ENCODE results near the gene SSR1.
A peak's percentile ranks its signal among the peaks of the same experiment; 100 is the strongest.
"Not testable (repeated sequence)": the region's sequence is repeated elsewhere in the genome, so short reads cannot be mapped to it uniquely, and the experiment has no call there.

The SSR1 gene

DNA sequence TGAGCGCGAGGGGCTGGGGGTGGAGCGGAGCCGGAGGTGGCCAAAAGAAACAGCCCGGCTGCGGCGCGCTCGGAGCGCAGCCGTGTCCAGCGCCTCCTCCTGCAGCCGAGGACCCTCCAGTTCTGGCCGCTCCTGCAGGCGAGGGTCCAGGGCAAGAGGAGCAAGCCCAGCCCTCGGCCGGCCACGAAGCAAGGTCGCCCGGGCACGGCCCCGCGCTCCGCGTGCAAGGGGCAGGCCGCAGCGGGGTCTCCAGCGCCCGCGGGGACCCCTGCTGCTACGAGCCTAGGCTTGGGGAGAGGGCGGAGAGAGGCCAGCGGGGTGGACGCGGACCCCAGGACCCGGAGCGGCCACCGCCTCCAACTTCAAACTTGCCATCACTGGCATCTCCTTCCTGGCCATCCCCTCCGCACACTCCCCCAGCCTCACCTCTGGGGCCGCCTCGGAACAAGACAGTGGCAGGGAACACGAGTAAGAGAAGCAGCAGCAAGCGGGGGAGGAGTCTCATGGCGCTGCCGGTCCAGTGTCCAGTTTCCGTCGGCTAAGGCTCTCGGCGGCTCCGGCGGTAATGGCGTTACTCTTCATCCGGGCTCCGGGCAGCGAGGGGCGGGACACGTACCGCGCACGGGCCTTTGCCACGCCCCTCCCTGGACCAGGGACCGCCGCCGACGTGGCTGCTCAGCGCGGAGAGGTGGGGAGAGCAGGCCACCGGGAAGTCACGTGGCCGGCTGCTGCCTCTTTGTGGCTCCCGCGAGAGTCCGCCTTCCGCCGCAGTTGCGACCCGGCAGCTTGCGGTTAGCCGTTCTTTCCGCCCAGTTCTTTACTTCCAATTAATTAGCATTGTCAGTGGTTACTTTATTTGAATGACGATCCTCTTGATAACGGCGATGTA lies at the start of gene SSR1:
TSS of gene SSR1 (minus strand) at position 584 of the 889 bp plus-strand sequence. CDS start at position 505, 79 bp downstream.
- H3K4me3 ChIP-seq (ENCODE audit: low read depth, low read length) = peak within 1 kb of the TSS; percentile 78

DNA sequence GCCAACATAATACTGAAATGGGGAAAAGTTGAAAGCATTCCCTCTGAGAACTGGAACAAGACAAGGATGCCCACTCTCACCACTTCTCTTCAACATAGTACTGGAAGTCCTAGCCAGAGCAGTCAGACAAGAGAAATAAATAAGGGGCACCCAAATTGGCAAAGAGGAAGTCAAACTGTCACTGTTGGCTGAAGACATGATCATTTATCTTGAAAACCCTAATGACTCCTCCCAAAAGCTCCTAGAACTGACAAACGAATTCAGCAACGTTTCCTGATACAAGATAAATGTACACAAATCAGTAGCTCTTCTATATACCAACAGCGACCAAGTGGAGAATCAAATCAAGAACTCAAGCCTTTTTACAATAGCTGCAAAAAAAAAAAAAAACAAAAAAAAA lies 38.9 kb upstream of the SSR1 start:
- H3K4me3 ChIP-seq (ENCODE audit: low read depth, low read length) = not testable (repeated sequence)

GRCh38 chr6:7350591-7350990 lies 37.6 kb upstream of the SSR1 start:
- H3K4me3 ChIP-seq (ENCODE audit: low read depth, low read length) = not testable (repeated sequence)

DNA sequence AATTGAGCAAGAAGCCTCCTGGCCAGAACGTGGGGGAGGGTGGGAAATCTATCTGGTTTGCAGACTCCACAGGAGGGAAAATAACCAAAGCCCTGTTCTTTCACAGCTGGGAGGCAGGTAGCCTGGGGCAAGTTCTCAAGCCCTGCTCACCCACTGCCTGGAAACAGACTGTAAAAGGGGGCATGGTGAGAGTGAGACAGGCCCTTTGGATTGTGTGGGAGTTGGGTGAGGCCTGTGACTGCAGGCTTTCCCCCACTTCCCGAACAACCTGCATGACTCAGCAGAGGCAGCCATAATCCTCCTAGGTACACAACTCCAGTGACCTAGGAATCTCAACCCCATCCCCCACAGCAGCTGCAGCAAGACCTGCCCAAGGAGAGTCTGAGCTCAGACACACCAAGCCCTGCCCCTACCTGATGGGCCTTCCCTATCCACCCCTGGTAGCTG lies 34.6 kb upstream of the SSR1 start:
- H3K4me3 ChIP-seq (ENCODE audit: low read depth, low read length) = not testable (repeated sequence)

DNA sequence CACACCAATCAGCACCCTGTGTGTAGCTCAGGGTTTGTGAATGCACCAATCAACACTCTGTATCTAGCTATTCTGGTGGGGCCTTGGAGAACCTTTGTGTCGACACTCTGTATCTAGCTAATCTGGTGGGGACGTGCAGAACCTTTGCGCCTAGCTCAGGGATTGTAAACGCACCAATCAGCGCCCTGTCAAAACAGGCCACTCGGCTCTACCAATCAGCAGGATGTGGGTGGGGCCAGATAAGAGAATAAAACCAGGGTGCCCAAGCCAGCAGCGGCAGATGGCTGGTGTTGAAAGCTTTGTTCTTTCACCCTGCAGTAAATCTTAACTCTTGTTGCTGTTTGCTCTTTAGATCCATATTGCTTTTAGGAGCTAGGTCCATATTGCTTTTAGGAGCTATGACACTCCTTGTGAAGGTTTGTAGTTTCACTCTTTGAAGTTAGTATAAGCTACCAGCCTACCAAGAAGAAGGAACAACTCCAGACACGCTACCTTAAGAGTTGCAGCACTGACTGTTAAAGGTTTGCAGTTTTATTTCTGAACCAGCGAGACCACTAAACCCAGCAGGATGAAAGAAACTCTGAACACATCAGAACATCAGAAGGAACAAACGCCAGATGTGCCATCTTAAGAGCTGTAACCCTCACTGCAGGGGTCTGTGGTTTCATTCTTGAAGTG lies 31.9 kb upstream of the SSR1 start:
- not testable (repeated sequence) for H3K4me3 ChIP-seq (ENCODE audit: low read depth, low read length)

DNA sequence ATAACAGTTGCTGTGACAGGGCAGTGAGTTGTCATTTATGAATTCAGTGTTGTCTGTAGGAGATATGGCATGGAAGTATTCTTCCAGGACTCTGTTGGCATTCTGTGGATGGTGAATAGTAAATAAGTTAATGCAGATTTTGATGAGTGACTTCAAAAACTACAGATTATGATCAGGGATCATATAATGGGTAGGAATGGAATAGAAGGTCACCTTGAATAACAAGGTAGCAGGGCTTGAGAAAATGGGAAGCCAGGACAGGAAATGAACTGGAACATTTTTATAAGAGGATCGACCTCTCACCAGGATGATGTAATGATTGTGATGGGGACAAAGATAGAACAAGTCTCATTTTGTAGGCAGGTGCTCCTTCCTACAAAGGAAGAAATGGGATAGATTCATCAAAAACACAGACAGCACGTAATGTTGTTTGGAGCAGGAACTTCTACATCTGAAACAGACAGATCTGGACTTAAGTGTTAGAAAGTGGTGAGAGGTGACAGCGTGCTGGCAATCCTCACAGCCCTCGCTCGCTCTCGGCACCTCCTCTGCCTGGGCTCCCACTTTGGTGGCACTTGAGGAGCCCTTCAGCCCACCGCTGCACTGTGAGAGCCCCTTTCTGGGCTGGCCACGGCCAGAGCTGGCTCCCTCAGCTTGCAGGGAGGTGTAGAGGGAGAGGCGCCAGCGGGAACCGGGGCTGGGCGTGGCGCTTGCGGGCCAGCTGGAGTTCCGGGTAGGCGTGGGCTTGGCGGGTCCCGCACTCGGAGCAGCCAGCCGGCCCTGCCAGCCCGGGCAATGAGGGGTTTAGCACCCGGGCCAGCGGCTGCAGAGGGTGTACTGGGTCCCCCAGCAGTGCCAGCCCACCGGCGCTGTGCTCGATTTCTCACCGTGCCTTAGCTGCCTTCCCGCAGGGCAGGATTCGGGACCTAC lies 30.8 kb upstream of the SSR1 start:
- H3K4me3 ChIP-seq (ENCODE audit: low read depth, low read length) = no peak overlapping the region

GRCh38 chr6:7341989-7342742 lies 29.2 kb upstream of the SSR1 start:
- no peak overlapping the region for H3K4me3 ChIP-seq (ENCODE audit: low read depth, low read length)

GRCh38 chr6:7341271-7341670 lies 28.3 kb upstream of the SSR1 start:
- no peak overlapping the region for H3K4me3 ChIP-seq (ENCODE audit: low read depth, low read length)

- H3K4me3 ChIP-seq (ENCODE audit: low read depth, low read length) = not testable (repeated sequence)
Measured at GRCh38 chr6:7339007-7339732, 26.2 kb upstream of the SSR1 start.

DNA sequence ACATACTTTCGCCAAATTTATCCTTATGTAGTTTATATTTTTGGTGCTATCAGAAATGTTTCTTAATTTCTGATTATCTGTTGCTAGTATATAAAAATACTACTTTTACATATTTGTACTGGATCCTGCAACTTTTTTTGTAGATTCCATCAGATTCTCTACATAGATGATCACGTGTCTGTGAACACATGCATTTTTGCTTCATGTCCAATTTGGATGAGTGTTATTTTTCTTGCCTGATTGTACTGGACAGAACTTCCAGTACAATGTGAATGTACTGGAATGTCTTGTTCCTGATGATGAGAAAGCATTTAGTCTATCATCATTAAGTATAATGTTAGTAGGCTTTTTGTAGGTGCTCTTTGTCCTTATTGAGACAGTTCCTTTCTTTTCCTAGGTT lies 25.0 kb upstream of the SSR1 start:
- H3K4me3 ChIP-seq (ENCODE audit: low read depth, low read length) = no peak overlapping the region

DNA sequence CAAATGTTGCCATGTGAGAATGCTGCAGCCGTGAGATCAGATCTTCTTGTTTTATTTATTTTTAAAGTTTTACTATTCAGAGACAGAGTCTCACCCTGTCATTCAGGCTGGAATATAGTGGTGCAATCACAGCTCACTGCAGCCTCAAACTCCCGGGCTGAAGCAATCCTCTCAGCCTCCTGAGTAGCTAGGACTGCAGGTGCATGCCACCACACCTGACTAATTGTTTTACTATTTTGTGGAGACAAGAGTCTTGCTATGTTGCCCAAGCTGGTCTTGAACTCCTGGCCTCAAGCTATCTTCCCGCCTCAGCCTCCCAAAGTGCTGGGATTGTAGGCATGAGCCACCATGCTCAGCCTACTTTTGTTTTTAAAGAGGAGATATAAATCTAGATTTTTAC lies 22.5 kb upstream of the SSR1 start:
- no peak overlapping the region for H3K4me3 ChIP-seq (ENCODE audit: low read depth, low read length)

DNA sequence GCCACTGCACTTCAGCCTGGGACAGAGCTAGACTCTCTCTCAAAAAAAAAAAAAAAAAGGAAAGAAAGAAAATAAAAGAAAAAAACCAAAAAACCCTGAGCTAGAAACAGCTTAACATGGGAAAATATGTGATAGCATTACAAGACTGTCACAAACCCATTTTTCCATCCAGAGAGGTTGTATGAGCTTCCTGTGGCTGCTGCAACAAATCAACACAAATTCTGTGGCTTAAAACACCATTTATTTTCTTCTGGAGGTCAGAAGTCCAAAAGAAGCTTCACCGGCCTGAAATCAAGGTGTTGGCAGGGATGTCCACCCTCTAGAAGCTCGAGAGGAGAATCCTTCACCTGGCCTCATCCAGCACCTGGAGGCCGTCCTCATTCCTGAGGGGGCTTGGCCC lies 21.7 kb upstream of the SSR1 start:
- H3K4me3 ChIP-seq (ENCODE audit: low read depth, low read length) = no peak overlapping the region

GRCh38 chr6:7332090-7332745 lies 19.2 kb upstream of the SSR1 start:
- no peak overlapping the region for H3K4me3 ChIP-seq (ENCODE audit: low read depth, low read length)

- H3K4me3 ChIP-seq (ENCODE audit: low read depth, low read length) = no peak overlapping the region
Measured at GRCh38 chr6:7331452-7331851, 18.5 kb upstream of the SSR1 start.

DNA sequence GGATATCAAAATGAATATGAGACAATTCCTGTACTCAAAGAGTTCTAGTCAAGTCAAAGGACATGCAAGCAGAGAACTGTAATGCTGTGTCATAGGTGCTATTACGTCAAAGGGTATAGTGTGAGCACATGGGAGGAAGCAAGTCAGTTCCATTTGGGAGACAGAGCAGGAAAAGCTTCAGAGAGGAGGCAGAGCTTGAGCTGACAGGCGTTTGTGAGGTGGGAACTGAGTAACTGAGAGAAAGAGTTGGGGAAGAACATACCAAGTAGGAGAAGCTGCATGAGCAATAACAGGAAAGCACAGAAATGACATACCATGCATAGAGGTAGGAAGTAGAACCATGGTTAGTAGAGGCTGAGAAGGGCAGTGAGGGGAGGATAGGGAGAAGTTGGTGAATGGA lies 15.2 kb upstream of the SSR1 start:
- no peak overlapping the region for H3K4me3 ChIP-seq (ENCODE audit: low read depth, low read length)

DNA sequence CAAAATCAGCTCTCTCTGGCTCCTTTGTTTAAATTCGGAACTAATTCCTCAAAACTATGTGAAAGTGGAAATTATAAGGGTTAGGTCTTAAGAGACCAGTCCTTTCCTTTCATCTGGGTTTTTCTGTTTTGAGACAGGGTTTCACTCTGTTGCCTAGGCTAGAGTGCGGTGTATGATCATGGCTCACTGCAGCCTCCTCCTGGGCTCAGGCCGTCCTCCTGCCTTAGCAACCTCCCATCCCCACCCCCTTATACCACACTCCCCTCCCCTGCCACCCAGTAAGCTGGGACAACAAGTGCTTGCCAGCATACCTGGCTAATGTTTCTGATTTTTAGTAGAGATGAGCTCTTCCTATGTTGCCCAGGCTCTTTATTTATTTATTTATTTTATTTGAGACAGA lies 12.8 kb upstream of the SSR1 start:
- no peak overlapping the region for H3K4me3 ChIP-seq (ENCODE audit: low read depth, low read length)

DNA sequence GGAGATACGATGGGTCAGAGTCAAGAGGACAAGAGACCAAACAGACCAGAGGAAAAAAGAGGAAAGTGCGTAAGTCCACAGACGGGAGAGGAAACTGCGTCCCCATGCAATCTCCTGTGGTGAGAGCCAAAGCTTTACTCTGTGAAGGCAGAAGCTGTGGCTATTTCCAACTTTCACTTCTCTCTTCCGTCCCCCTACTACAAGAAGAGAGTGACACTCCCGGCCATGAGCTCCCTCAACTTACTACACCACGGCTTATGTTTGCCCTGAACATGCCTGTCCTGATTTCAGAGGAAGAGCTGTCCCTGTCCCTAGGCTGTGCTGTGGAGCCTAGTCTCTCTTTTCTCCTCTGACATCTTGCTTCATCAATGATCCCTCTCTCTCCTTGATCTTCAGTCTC lies 11.5 kb upstream of the SSR1 start:
- H3K4me3 ChIP-seq (ENCODE audit: low read depth, low read length) = no peak overlapping the region

DNA sequence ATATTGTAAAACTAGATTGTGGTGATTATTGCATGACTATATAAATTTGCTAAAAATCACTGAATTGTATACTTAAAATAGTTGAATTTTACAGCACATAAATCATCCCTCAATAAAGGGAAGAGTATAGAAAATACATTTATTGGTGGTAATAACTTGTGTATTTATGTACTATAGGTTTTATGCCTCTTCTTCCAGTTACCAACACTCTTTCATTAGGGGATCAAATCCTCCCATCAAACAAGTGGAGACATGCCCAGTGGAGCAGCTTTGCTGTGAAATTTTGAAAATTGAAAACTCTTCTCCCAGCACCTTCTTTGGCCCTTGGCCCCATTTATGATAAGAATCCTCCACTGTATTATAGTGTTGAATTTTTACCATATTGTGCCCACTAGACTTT lies 10.1 kb upstream of the SSR1 start:
- H3K4me3 ChIP-seq (ENCODE audit: low read depth, low read length) = no peak overlapping the region

- H3K4me3 ChIP-seq (ENCODE audit: low read depth, low read length) = not testable (repeated sequence)
Measured at GRCh38 chr6:7321866-7322265, 8.9 kb upstream of the SSR1 start.
